Thyroid gland (tissue), 4 donors: ENCODE measurements around the gene SLC6A5. TPM values are rescaled to one million over a fixed set of nuclear protein-coding genes. Genes with fewer than 3 reads are reported as not detected.

Experiments used
- DNase-seq, 2 donors: peaks; one replicate each; pipeline ENCODE4 v3.0.0-alpha.2; 2019
- H3K27ac ChIP-seq, 3 donors: fragments of 200-600 bp; sonication (generic); 1 replicate in 2 of 3; 2 replicates in 1 of 3; pipeline ENCODE4 v1.5.1; 2016 to 2019; ENCODE audit warnings: mild to moderate bottlenecking in 1 of 3, moderate library complexity in 1 of 3
- H3K27me3 ChIP-seq: fragments of 200-600 bp; sonication (generic); one replicate; pipeline ENCODE4 v1.5.1; 2019
- H3K36me3 ChIP-seq, 2 donors: fragments of 200-600 bp; sonication (generic); one replicate each; pipeline ENCODE4 v1.5.1; 2016 to 2019
- H3K4me1 ChIP-seq, 2 donors: fragments of 200-600 bp; sonication (generic); one replicate each; pipeline ENCODE4 v1.5.1; 2017 to 2019
- H3K4me3 ChIP-seq, 3 donors: fragments of 200-600 bp; sonication (generic); replicated peaks in 1 of 3; 1 replicate in 2 of 3; 2 replicates in 1 of 3; pipeline ENCODE4 v1.5.1; 2016; ENCODE audit warnings: mild to moderate bottlenecking in 1 of 3
- H3K9me3 ChIP-seq: fragments of 200-600 bp; sonication (generic); one replicate; pipeline ENCODE4 v1.5.1; 2017
- POLR2A ChIP-seq, 2 donors: fragments of 450-650 bp; IDR thresholded peaks; one replicate each; pipeline ENCODE4 v1.6.1; 2017; ENCODE audit warnings: antibody characterized with exemption in 2 of 2, mild to moderate bottlenecking in 2 of 2, moderate library complexity in 1 of 2
- WGBS, 2 donors: methylation state at CpG; one replicate each; pipeline ENCODE4 v1.1.5; 2017; 5-methylcytosine and 5-hydroxymethylcytosine counted together
- intact Hi-C: fragments of 100-400 bp; cut with DNase I; formaldehyde crosslinking; loops from one replicate; pipeline ENCODE4 v1.15.1; 2023
- total RNA-seq, 4 donors: library from RNA; depleted of rRNA; stranded (reverse); fragments of >200 nt; gene quantifications; one replicate each; pipeline ENCODE4 v1.2.3, GENCODE V29; 2016
- TF ChIP-seq, protein P1 (sequence below), 6 experiments: fragments of 200-600 bp in 3 of 6; fragments of 450-650 bp in 3 of 6; sonication (generic) in 3 of 6; IDR thresholded peaks; one replicate each; pipeline ENCODE4 v1.5.1; 2016 to 2019; ENCODE audit warnings: antibody characterized with exemption in 6 of 6, mild to moderate bottlenecking in 2 of 6, inconsistent platforms in 1 of 6, moderate library complexity in 1 of 6

Gene SLC6A5
- total RNA-seq, 4 donors from 2014 or later: not detected

DNA sequence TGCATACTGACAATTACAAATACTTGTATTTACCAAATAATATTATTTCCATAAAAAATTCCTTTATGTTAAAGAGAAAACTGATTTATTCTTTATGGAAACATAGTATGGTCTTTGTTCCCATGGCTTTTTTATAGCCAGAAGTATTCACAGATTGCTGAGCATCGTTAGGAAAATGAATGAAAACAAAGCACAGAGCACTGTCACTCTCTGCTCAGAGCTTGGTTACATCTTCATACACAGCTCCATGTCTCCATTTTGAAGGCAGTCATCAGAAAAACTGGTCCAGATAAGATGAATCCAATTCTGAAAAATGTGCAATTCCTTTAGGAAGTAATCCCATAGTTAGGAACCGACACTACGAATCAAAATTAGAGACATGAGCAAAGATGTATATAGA is 9.0 kb upstream of the SLC6A5 start:
- no peaks in the 10 kb centered on the region for H3K9me3 ChIP-seq
- H3K4me3 ChIP-seq: no peak overlapping the region
- H3K36me3 ChIP-seq: no peaks in the 10 kb centered on the region
- DNase-seq: no peak
- H3K27me3 ChIP-seq: no peaks in the 10 kb centered on the region
- intact Hi-C loops: no loop called here
- H3K4me1 ChIP-seq: no peaks in the 10 kb centered on the region
- TF ChIP-seq POLR2A (IDR thresholded peaks at IDR 0.05): no peak
- TF ChIP-seq, protein P1, sequence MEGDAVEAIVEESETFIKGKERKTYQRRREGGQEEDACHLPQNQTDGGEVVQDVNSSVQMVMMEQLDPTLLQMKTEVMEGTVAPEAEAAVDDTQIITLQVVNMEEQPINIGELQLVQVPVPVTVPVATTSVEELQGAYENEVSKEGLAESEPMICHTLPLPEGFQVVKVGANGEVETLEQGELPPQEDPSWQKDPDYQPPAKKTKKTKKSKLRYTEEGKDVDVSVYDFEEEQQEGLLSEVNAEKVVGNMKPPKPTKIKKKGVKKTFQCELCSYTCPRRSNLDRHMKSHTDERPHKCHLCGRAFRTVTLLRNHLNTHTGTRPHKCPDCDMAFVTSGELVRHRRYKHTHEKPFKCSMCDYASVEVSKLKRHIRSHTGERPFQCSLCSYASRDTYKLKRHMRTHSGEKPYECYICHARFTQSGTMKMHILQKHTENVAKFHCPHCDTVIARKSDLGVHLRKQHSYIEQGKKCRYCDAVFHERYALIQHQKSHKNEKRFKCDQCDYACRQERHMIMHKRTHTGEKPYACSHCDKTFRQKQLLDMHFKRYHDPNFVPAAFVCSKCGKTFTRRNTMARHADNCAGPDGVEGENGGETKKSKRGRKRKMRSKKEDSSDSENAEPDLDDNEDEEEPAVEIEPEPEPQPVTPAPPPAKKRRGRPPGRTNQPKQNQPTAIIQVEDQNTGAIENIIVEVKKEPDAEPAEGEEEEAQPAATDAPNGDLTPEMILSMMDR (IDR thresholded peaks at IDR 0.05): no peak
- H3K27ac ChIP-seq: no peak overlapping the region
- 87 to 88% methylated on average over 3 of the region's 3 CpGs for WGBS, 2 donors

DNA sequence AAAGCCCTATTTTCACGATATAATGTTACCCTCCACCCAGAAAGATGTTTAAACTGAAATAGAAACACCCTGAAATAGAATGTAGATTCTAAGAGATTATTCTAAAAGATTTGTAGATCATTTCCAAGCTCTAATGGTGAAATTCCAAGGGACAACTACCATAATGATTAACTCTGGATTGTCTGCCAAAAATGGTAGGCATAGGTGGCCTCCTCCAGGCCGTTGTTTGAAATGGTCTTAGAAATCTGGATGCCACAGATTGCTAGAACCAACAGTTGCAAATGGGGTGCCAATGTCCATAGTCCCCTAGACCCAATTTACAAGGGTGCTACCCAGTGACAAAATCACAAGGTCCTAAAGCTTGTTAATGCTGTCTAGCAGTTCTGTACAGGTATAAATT is 6.7 kb upstream of the SLC6A5 start:
- H3K4me3 ChIP-seq: no peak overlapping the region
- intact Hi-C loops: no loop called here
- DNase-seq: no peak
- no peaks in the 10 kb centered on the region for H3K36me3 ChIP-seq
- 52 to 61% methylated on average over 2 of the region's 2 CpGs for WGBS, 2 donors
- no peaks in the 10 kb centered on the region for H3K4me1 ChIP-seq
- H3K9me3 ChIP-seq: no peaks in the 10 kb centered on the region
- TF ChIP-seq, protein P1 (IDR thresholded peaks at IDR 0.05): no peak
- TF ChIP-seq POLR2A (IDR thresholded peaks at IDR 0.05): no peak
- H3K27me3 ChIP-seq: peaks cover 4% of the 10 kb centered on the region
- H3K27ac ChIP-seq: no peak overlapping the region

DNA sequence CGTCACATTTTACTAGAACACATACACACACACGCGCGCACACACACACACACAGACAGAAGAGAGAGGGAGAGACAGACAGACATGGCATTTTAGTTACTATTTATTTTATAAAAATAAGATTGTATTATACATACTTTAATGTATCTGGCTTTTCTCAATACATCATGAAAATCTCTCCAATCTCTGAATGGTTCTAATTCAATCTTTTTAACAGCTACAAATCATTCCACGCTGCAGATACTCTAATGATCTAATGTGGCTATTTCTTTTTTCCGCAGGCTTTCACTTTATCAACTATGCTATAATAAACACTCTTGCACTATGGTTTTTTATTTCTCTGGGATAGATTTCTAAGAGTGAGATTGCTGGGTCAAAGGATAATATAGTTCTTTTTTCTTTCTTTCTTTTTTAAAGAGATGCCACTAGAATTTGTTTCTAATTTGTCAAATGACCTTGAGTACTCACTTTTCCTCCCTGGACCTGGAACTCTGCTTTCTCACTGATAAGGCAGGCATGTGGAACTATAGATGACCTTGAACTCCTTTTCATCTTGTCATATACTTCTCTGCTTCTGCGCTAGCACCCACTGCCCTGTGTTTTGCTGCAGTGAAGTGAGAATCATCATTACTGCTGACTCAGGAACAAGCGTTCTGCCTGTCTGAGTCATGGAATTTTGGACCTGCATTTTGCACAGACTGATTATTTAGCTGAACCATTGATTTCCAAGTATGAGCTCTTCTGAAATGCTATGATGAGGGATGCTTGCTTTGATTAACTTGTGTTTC is 4.9 kb upstream of the SLC6A5 start:
- Histone ChIP-seq H3K4me1 (no peaks in the 10 kb centered on the region), H3K27ac (no peak overlapping the region), H3K9me3 (no peaks in the 10 kb centered on the region), H3K27me3 (peaks cover 11% of the 10 kb centered on the region), H3K36me3 (no peaks in the 10 kb centered on the region), H3K4me3 (no peak overlapping the region)
- intact Hi-C loops: no loop called here
- 86 to 88% methylated on average over 8 of the region's 8 CpGs for WGBS, 2 donors
- TF ChIP-seq, protein P1 (IDR thresholded peaks at IDR 0.05): no peak
- TF ChIP-seq POLR2A (IDR thresholded peaks at IDR 0.05): no peak
- DNase-seq: no peak

DNA sequence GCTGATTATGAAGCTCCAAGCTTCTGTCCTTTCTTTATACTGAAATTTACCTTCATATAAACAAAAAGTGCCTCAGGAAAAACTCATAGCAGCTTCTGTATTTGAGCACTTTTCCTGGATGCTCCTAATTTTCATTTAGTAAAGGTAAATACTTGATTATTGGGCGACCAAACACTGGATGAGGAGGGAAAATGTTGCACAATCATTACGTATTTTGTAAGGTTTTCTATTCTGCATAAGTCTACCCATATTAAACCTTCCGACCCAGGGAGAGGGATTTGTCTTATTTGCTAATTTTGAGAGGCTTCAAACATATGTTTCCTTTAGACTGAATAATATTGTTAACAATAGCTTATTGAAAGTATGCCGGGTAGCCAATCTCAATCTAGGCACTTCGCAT is 4.3 kb upstream of the SLC6A5 start:
- no peak overlapping the region for H3K4me3 ChIP-seq
- H3K27ac ChIP-seq: no peak overlapping the region
- 78 to 83% methylated on average over 5 of the region's 5 CpGs for WGBS, 2 donors
- H3K36me3 ChIP-seq: no peaks in the 10 kb centered on the region
- TF ChIP-seq, protein P1 (IDR thresholded peaks at IDR 0.05): no peak
- TF ChIP-seq POLR2A (IDR thresholded peaks at IDR 0.05): no peak
- no peaks in the 10 kb centered on the region for H3K4me1 ChIP-seq
- intact Hi-C loops: no loop called here
- H3K9me3 ChIP-seq: no peaks in the 10 kb centered on the region
- no peak for DNase-seq
- H3K27me3 ChIP-seq: peaks cover 11% of the 10 kb centered on the region
